ENCODE data around the gene S1PR2.
"Not testable (repeated sequence)": the region's sequence is repeated elsewhere in the genome, so short reads cannot be mapped to it uniquely, and the experiment has no call there.

The S1PR2 gene

GRCh38 chr19:10246511-10246910 is 15.4 kb upstream of the S1PR2 start:
- Histone ChIP-seq H3K9me3 (no peaks in the 10 kb centered on the region), H3K27me3 (no peaks in the 10 kb centered on the region), H3K4me3 (ENCODE audit: low read depth, low read length) (no peak overlapping the region), H3K36me3 (no peaks in the 10 kb centered on the region), H3K4me1 (no peaks in the 10 kb centered on the region)
- TF ChIP-seq CTCF (IDR thresholded peaks at IDR 0.05; ENCODE audit: low read depth, low read length) = no peak
- no peak for DNase-seq

- no peak for TF ChIP-seq CTCF (IDR thresholded peaks at IDR 0.05; ENCODE audit: low read depth, low read length)
- Histone ChIP-seq H3K4me3 (ENCODE audit: low read depth, low read length) (no peak overlapping the region), H3K4me1 (no peaks in the 10 kb centered on the region), H3K27me3 (no peaks in the 10 kb centered on the region), H3K36me3 (no peaks in the 10 kb centered on the region), H3K9me3 (no peaks in the 10 kb centered on the region)
- DNase-seq = no peak
Measured at GRCh38 chr19:10245189-10245939, 14.2 kb upstream of the S1PR2 start.

- TF ChIP-seq CTCF (IDR thresholded peaks at IDR 0.05; ENCODE audit: low read depth, low read length) = no peak
- no peaks in the 10 kb centered on the region for H3K27me3 ChIP-seq
- H3K4me1 ChIP-seq = no peaks in the 10 kb centered on the region
- H3K36me3 ChIP-seq = no peaks in the 10 kb centered on the region
- H3K4me3 ChIP-seq (ENCODE audit: low read depth, low read length) = no peak overlapping the region
- H3K9me3 ChIP-seq = no peaks in the 10 kb centered on the region
- no peak for DNase-seq
Measured at GRCh38 chr19:10243606-10244005, 12.5 kb upstream of the S1PR2 start.

GRCh38 chr19:10241826-10242449 is 10.8 kb upstream of the S1PR2 start:
- not testable (repeated sequence) for H3K36me3 ChIP-seq; H3K4me3 ChIP-seq (ENCODE audit: low read depth, low read length); DNase-seq; H3K4me1 ChIP-seq; H3K27me3 ChIP-seq; H3K9me3 ChIP-seq

GRCh38 chr19:10238172-10238783 is 7.1 kb upstream of the S1PR2 start:
- no peak for TF ChIP-seq CTCF (IDR thresholded peaks at IDR 0.05; ENCODE audit: low read depth, low read length)
- H3K9me3 ChIP-seq = no peaks in the 10 kb centered on the region
- H3K4me3 ChIP-seq (ENCODE audit: low read depth, low read length) = no peak overlapping the region
- no peaks in the 10 kb centered on the region for H3K27me3 ChIP-seq
- DNase-seq = no peak
- H3K36me3 ChIP-seq = no peaks in the 10 kb centered on the region
- peaks cover 10% of the 10 kb centered on the region; the same call in 1 of the 2 replicates for H3K4me1 ChIP-seq

GRCh38 chr19:10237702-10238101 is 6.6 kb upstream of the S1PR2 start:
- Histone ChIP-seq H3K4me1 (peaks cover 10% of the 10 kb centered on the region; the same call in 1 of the 2 replicates), H3K9me3 (no peaks in the 10 kb centered on the region), H3K4me3 (ENCODE audit: low read depth, low read length) (no peak overlapping the region), H3K27me3 (no peaks in the 10 kb centered on the region), H3K36me3 (no peaks in the 10 kb centered on the region)
- no peak for TF ChIP-seq CTCF (IDR thresholded peaks at IDR 0.05; ENCODE audit: low read depth, low read length)
- no peak for DNase-seq

- not testable (repeated sequence) for H3K4me3 ChIP-seq (ENCODE audit: low read depth, low read length); H3K27me3 ChIP-seq; H3K4me1 ChIP-seq; H3K36me3 ChIP-seq; H3K9me3 ChIP-seq; DNase-seq
Measured at GRCh38 chr19:10235409-10235808, 4.3 kb upstream of the S1PR2 start.
